ENCODE measurements around the gene LIX1L. TPM values are rescaled to one million over a fixed set of nuclear protein-coding genes. Genes with fewer than 3 reads are reported as not detected.

The LIX1L gene
- total RNA-seq, 4 donors from 2014 or later, result 7.6 to 18.4 (median 11.3) TPM

- Histone ChIP-seq H3K4me1 (peaks cover 12% of the 10 kb centered on the region), H3K27me3 (no peaks in the 10 kb centered on the region), H3K36me3 (peaks cover 47% of the 10 kb centered on the region), H3K9me3 (no peaks in the 10 kb centered on the region), H3K27ac (no peak overlapping the region), H3K4me3 (no peak overlapping the region)
- 82% methylated on average over 11 of the region's 11 CpGs for WGBS
- DNase-seq (ENCODE audit: low spot score in 2 of 2), result no peak
- TF ChIP-seq, protein P1, sequence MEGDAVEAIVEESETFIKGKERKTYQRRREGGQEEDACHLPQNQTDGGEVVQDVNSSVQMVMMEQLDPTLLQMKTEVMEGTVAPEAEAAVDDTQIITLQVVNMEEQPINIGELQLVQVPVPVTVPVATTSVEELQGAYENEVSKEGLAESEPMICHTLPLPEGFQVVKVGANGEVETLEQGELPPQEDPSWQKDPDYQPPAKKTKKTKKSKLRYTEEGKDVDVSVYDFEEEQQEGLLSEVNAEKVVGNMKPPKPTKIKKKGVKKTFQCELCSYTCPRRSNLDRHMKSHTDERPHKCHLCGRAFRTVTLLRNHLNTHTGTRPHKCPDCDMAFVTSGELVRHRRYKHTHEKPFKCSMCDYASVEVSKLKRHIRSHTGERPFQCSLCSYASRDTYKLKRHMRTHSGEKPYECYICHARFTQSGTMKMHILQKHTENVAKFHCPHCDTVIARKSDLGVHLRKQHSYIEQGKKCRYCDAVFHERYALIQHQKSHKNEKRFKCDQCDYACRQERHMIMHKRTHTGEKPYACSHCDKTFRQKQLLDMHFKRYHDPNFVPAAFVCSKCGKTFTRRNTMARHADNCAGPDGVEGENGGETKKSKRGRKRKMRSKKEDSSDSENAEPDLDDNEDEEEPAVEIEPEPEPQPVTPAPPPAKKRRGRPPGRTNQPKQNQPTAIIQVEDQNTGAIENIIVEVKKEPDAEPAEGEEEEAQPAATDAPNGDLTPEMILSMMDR (IDR thresholded peaks at IDR 0.05), result no peak
- TF ChIP-seq EP300 (IDR thresholded peaks at IDR 0.05), result no peak
Observed at GRCh38 chr1:145912128-145912641, 45.6 kb downstream of the LIX1L start.

DNA sequence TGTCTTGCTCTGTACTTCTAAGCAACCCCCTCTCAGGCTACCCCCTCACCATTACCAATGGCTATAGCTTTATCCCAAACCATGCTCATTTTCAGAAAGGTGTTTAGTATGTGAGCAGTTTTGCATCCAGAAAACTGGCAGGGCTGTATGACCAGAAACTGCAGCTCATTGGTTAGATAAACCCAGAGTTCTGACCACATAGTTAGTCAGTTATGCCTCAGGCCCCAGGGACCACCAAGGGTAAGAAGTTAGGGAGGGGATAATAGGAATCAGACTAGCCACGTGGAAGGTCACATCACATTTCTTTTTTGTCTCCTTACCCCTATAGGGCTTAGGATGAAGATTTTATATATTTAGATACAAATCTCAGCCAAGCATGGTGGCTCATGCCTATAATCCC lies 49.2 kb downstream of the LIX1L start:
- Histone ChIP-seq H3K4me1 (no peaks in the 10 kb centered on the region), H3K27me3 (no peaks in the 10 kb centered on the region), H3K9me3 (no peaks in the 10 kb centered on the region), H3K27ac (no peak overlapping the region), H3K4me3 (no peak overlapping the region), H3K36me3 (peaks cover 27% of the 10 kb centered on the region)
- DNase-seq (ENCODE audit: low spot score in 2 of 2), result no peak
- 73% methylated on average over 1 of the region's 1 CpG for WGBS
- TF ChIP-seq POLR2A (IDR thresholded peaks at IDR 0.05) (no peak), EP300 (IDR thresholded peaks at IDR 0.05) (no peak), POLR2AphosphoS5 (IDR thresholded peaks at IDR 0.05) (no peak)
- TF ChIP-seq, protein P1 (IDR thresholded peaks at IDR 0.05), result no peak

- TF ChIP-seq EP300 (IDR thresholded peaks at IDR 0.05), result no peak
- TF ChIP-seq, protein P1 (IDR thresholded peaks at IDR 0.05), result no peak
- TF ChIP-seq POLR2A (IDR thresholded peaks at IDR 0.05), result no peak
- no peak for TF ChIP-seq POLR2AphosphoS5 (IDR thresholded peaks at IDR 0.05)
- Histone ChIP-seq H3K4me3 (no peak overlapping the region), H3K4me1 (no peaks in the 10 kb centered on the region), H3K9me3 (no peaks in the 10 kb centered on the region), H3K36me3 (peaks cover 17% of the 10 kb centered on the region), H3K27me3 (no peaks in the 10 kb centered on the region), H3K27ac (no peak overlapping the region)
- DNase-seq (ENCODE audit: low spot score in 2 of 2), result no peak
- 87% methylated on average over 10 of the region's 10 CpGs for WGBS
Observed at GRCh38 chr1:145906954-145907753, 50.7 kb downstream of the LIX1L start.

DNA sequence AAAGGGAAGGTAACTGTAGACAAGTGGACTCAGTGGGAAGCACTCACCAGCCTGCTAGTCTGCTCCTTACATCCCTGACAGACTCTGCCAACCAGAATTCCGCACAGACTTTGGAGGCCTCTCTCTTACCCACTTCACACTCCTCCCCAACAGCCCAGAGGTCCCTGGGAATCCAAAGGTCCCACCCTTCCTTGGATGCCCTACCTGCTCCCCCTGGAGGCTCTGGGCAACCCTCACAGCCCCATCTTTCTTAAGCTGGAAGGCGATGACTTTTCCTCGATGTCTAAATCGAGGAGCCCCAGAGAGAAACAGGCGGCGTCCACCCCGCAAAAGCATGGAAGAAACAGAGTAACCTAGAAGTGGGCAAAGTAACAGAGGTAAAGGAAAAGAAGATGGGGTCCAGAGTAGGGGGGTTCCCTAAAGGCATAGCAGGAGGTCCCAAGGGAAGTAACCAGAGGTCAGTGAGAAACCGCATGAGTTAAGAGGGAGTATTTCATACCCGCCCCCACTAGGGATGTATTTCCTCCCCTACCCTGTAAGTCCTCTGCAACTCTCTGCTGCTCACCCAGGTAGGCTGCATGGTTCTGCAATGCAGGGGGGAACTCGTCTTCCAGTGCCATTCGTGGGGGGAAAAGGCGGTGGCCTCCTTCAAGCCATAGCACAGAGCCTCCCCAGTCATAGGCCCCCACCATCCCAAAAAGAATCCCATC lies 56.4 kb downstream of the LIX1L start:
- TF ChIP-seq POLR2AphosphoS5 (IDR thresholded peaks at IDR 0.05) (no peak), EP300 (IDR thresholded peaks at IDR 0.05) (no peak), POLR2A (IDR thresholded peaks at IDR 0.05) (no peak)
- TF ChIP-seq, protein P1 (IDR thresholded peaks at IDR 0.05), result no peak
- H3K4me3 ChIP-seq, result no peak overlapping the region
- no peak overlapping the region for H3K27ac ChIP-seq
- no peaks in the 10 kb centered on the region for H3K27me3 ChIP-seq
- H3K4me1 ChIP-seq, result no peaks in the 10 kb centered on the region
- 90% methylated on average over 12 of the region's 12 CpGs for WGBS
- H3K9me3 ChIP-seq, result no peaks in the 10 kb centered on the region
- H3K36me3 ChIP-seq, result no peaks in the 10 kb centered on the region
- DNase-seq (ENCODE audit: low spot score in 2 of 2), result no peak

DNA sequence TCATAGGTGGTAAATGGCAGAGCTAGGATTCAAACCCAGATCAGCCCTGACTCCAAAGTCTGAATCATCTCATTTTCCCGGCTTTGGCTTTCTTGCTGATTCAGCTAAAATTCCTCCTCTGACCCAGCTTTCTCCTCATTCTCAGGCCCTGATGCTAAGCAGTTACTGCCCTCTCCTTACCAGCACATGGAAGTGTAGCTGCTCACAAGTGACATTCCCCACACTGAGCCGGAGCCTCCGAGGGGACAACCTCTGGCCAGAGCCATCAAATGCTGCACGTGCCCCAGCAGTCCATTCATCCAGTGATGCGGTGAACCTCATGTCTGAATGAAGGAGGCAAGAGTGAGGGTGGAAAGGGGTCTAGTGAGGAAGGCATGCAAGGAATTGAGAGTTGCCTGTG lies 59.1 kb downstream of the LIX1L start:
- no peaks in the 10 kb centered on the region for H3K27me3 ChIP-seq
- no peak overlapping the region for H3K4me3 ChIP-seq
- DNase-seq (ENCODE audit: low spot score in 2 of 2), result no peak
- H3K9me3 ChIP-seq, result no peaks in the 10 kb centered on the region
- TF ChIP-seq POLR2A (IDR thresholded peaks at IDR 0.05), result no peak
- TF ChIP-seq, protein P1 (IDR thresholded peaks at IDR 0.05), result no peak
- no peak for TF ChIP-seq POLR2AphosphoS5 (IDR thresholded peaks at IDR 0.05)
- no peak for TF ChIP-seq EP300 (IDR thresholded peaks at IDR 0.05)
- H3K27ac ChIP-seq, result no peak overlapping the region
- WGBS, result 84% methylated on average over 5 of the region's 5 CpGs
- H3K4me1 ChIP-seq, result no peaks in the 10 kb centered on the region
- H3K36me3 ChIP-seq, result no peaks in the 10 kb centered on the region
